Measurements from ENCODE around the gene KMT2C. TPM values are rescaled to one million over a fixed set of nuclear protein-coding genes. Genes with fewer than 3 reads are reported as not detected.
"Not testable (repeated sequence)": the region's sequence is repeated elsewhere in the genome, so short reads cannot be mapped to it uniquely, and the experiment has no call there.

KMT2C gene
- 122 TPM for total RNA-seq

DNA sequence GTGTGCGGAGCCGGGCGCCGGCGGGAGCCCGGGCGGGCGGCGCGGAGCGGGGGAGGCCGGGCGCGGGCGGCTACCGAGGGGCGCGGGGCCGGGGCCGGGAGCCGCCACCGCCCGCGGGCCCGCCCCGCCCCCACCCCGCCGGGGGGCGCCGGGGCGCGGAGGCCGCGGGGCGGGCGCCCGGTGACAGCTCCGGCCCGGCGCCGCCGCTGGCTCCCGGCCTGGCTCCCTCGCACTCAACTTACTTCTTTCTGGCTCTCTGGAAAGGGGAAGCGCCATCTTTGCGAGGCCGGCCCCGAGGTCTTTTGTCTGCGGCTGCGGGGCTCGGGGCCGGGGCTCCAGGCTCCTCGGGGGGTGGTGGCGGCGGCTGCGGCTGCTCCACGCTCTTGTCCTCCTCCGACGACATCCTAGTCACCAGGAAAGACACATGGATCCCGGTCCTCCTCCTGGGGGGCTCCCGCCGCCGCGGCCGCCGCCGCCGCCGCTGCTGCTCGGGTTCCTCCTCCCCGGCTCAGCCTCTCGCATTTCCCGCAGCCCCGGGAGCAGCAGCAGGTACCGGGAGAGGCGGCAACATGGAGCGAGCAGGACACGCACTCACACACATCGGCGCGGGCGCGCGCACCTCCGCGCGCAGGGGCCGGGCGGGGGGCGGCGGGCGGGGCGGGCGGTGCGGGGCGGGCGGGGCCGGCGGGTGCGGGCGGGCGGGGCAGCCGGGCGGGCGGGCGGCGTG lies at the start of gene KMT2C:
Gene KMT2C, minus strand, starts transcription at position 620 of the 727 bp plus-strand sequence. Its CDS starts 217 bp downstream, at position 403.
- Histone ChIP-seq H3K27me3 (ENCODE audit: insufficient read depth, low read length) (no peaks in the 10 kb centered on the region), H3K9me3 (ENCODE audit: low read depth, low read length) (no peaks in the 10 kb centered on the region), H3K4me3 (ENCODE audit: low read length) (peak within 1 kb of the TSS; percentile 69), H3K4me1 (ENCODE audit: insufficient read depth, low read length) (peaks cover 13% of the 10 kb centered on the region)

DNA sequence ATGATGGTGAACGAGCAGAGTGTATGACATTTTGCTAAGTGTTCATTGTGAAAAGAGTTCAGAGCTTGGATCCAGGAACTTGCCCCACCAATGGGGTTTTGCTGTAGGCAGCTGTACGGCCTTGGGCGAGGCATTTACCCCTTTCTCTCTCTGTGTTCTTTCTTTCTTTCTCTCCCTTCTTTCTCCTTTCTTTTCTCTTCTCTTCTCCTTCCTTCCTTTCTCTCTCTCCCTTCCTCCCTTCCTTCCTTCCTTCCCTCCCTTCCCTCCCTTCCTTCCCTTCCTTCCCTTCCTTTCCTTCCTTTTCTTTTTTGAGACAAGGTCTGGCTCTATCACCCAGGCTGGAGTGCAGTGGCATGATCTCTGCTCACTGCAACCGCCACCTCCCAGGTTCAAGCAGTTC lies 45.3 kb upstream of the KMT2C start:
- Histone ChIP-seq H3K4me1 (ENCODE audit: insufficient read depth, low read length) (no peaks in the 10 kb centered on the region), H3K4me3 (ENCODE audit: low read length) (no peak overlapping the region), H3K27me3 (ENCODE audit: insufficient read depth, low read length) (no peaks in the 10 kb centered on the region), H3K9me3 (ENCODE audit: low read depth, low read length) (no peaks in the 10 kb centered on the region)

DNA sequence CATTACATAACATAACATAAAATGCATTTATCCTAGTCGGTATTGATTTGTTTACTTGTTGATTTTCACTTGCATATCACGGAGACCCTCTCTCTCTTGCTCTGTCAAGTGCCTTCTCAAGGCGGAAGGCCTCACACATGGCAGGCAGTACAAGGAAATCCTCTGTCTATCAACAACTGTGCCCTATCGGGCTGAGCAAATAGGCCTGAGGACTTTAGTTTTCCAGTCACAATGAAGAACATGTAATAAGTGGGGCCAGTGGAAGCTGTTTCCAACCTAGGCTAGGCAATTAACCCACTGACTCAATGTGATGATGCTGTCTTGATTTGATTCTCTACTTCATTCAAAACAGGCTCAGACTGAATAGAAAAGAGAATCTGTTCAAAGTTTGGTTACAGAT lies 44.9 kb upstream of the KMT2C start:
- H3K4me1 ChIP-seq (ENCODE audit: insufficient read depth, low read length) = no peaks in the 10 kb centered on the region
- no peaks in the 10 kb centered on the region for H3K27me3 ChIP-seq (ENCODE audit: insufficient read depth, low read length)
- no peaks in the 10 kb centered on the region for H3K9me3 ChIP-seq (ENCODE audit: low read depth, low read length)

DNA sequence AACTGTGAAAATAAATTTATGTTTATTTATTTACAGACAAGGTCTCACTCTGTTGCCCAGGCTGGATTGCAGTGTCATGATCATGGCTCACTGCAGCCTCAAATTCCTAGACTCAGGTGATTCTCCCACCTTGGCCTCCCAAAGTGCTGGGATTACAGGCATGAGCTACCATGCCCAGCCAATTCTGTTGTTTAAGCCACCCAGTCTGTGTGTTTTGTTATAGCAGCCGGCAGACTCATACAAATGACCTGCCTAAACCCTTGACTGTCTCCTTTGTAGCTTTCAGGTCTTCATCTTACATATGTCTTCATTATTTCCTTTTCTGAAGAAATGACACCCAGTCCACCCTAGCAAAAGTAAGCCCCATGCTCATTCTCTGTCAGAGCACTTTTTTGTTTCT lies 43.8 kb upstream of the KMT2C start:
- no peaks in the 10 kb centered on the region for H3K4me1 ChIP-seq (ENCODE audit: insufficient read depth, low read length)
- no peak overlapping the region for H3K4me3 ChIP-seq (ENCODE audit: low read length)
- H3K9me3 ChIP-seq (ENCODE audit: low read depth, low read length) = no peaks in the 10 kb centered on the region
- H3K27me3 ChIP-seq (ENCODE audit: insufficient read depth, low read length) = no peaks in the 10 kb centered on the region

More for the DNA sequence above, 44.9 kb upstream of the KMT2C start:
- H3K4me3 ChIP-seq (ENCODE audit: low read length) = no peak overlapping the region

DNA sequence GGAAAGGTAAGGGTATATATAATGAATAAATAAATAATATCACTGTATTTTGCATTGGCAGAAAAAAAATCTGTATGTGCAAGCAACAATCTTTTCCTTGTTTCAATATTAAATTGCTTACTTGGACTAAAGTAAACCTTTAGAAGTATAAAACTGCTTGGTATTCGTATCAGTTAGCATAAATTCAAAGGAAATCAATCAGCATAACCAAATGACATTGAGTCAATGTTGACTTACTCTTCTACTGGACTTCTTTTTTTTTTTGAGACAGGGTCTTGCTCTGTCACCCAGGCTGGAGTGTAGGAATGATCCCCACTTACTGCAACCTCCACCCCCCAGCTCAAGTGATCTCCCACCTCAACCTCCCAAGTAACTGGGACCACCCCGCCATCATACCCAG lies 42.3 kb upstream of the KMT2C start:
- Histone ChIP-seq H3K4me1 (ENCODE audit: insufficient read depth, low read length) (no peaks in the 10 kb centered on the region), H3K9me3 (ENCODE audit: low read depth, low read length) (no peaks in the 10 kb centered on the region), H3K4me3 (ENCODE audit: low read length) (no peak overlapping the region), H3K27me3 (ENCODE audit: insufficient read depth, low read length) (no peaks in the 10 kb centered on the region)

DNA sequence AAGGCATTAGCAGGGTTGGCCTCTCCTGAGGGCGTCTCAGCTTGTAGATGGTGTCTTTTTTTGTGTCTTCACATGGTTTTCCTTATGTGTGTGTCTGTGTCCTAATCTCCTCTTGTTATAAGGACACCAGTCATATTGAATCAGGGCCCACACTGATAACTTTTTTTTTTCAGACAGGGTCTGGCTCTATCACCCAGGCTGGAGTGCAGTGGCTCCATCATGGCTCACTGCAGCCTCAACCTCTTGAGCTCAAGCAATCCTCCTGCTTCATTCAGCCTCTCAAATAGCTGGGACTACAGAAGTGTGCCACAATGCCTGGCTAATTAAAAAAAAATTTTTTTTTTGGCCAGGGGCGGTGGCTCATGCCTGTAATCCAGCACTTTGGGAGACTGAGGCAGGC lies 41.3 kb upstream of the KMT2C start:
- H3K4me3 ChIP-seq (ENCODE audit: low read length) = no peak overlapping the region
- H3K9me3 ChIP-seq (ENCODE audit: low read depth, low read length) = no peaks in the 10 kb centered on the region
- H3K27me3 ChIP-seq (ENCODE audit: insufficient read depth, low read length) = no peaks in the 10 kb centered on the region
- no peaks in the 10 kb centered on the region for H3K4me1 ChIP-seq (ENCODE audit: insufficient read depth, low read length)

DNA sequence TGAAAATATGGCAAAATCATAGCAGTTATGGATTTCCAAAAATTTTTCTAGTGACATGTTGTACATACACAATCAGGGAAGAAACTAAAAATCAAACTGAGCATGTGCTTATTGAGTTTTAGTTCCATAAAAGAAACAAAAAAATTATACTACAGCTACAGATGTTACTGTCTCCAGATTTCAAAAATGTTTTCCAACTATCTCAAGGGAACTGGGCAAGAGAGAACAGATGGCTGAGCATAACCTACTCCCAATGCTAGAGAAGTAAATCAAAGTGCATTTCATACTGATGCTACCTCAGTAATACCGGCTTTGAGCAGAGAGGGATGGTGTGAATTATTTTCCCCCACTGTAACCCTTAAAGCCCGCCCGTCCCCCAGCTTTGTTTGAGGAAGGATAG lies 40.7 kb upstream of the KMT2C start:
- no peaks in the 10 kb centered on the region for H3K4me1 ChIP-seq (ENCODE audit: insufficient read depth, low read length)
- no peaks in the 10 kb centered on the region for H3K27me3 ChIP-seq (ENCODE audit: insufficient read depth, low read length)
- H3K9me3 ChIP-seq (ENCODE audit: low read depth, low read length) = no peaks in the 10 kb centered on the region
- H3K4me3 ChIP-seq (ENCODE audit: low read length) = no peak overlapping the region

DNA sequence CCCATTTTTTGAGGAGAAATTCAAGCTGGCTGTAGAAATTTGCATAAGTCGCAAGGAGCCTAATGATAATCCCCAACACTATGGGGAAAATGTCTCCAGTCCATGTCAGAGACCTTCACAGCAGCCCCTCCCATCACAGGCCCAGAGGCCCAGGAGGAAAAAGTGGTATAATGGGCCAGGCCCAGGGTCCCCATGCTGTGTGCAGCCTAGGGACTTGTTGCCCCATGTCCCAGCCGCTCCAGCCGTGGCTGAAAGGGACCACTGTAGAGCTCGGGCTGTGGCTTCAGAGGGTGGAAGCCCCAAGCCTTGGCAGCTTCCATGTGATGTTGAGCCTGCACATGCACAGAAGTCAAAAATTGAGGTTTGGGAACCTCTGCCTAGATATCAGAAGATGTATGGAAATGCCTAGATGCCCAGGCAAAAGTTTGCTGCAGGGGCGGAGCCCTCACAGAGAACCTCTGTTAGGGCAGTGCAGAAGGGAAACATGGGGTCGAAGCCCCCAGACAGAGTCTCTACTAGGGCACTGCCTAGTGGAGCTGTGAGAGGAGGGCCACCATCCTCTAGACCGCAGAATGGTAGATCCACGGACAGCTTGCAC lies 35.3 kb upstream of the KMT2C start:
- H3K27me3 ChIP-seq (ENCODE audit: insufficient read depth, low read length); H3K9me3 ChIP-seq (ENCODE audit: low read depth, low read length); H3K4me3 ChIP-seq (ENCODE audit: low read length); H3K4me1 ChIP-seq (ENCODE audit: insufficient read depth, low read length): not testable (repeated sequence)

DNA sequence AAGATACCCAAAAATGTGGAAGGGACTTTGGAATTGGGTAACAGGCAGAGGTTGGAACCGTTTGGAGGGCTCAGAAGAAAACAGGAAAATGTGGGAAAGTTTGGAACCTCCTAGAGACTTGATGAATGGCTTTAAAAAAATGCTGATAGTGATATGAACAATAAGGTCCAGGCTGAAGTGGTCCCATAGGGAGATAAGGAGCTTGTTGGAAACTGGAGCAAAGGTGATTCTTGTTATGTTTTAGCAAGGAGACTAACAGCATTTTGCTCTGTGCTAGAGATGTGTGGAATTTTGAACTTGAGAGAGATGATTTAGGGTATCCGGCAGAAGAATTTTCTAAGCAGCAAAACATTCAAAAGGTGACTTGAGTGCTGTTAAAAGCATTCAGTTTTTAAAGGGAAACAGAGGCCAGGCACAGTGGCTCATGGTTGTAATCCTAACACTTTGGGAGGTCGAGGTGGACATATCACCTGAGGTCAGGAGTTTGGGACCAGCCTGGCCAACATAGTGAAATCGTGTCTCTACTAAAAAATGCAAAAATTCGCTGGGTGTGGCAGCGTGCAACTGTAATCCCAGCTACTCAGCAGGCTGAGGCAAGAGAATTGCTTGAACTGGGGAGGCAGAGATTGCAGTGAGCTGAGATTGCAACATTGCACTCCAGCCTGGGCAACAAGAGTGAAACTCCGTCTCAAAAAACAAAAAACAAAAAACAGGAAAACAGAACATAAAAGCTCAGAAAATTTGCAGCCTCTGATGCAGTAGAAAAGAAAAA lies 34.6 kb upstream of the KMT2C start:
- not testable (repeated sequence) for H3K4me3 ChIP-seq (ENCODE audit: low read length); H3K27me3 ChIP-seq (ENCODE audit: insufficient read depth, low read length); H3K4me1 ChIP-seq (ENCODE audit: insufficient read depth, low read length); H3K9me3 ChIP-seq (ENCODE audit: low read depth, low read length)

DNA sequence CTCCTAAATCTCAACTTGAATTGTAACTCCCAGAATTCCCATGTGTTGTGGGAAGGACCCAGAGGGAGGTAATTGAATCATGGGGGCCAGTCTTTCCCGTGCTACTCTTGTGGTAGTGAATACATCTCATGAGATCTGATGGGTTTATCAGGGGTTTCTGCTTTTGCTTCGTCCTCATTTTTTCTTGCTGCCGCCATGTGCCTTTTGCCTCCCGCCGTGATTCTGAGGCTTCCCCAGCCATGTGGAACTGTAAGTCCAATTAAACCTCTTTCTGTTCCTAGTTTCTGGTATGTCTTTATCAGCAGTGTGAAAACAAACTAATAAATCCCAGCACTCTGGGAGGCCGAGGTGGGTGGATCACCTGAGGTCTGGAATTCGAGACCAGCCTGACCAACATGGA lies 33.8 kb upstream of the KMT2C start:
- not testable (repeated sequence) for H3K9me3 ChIP-seq (ENCODE audit: low read depth, low read length); H3K27me3 ChIP-seq (ENCODE audit: insufficient read depth, low read length); H3K4me1 ChIP-seq (ENCODE audit: insufficient read depth, low read length); H3K4me3 ChIP-seq (ENCODE audit: low read length)

DNA sequence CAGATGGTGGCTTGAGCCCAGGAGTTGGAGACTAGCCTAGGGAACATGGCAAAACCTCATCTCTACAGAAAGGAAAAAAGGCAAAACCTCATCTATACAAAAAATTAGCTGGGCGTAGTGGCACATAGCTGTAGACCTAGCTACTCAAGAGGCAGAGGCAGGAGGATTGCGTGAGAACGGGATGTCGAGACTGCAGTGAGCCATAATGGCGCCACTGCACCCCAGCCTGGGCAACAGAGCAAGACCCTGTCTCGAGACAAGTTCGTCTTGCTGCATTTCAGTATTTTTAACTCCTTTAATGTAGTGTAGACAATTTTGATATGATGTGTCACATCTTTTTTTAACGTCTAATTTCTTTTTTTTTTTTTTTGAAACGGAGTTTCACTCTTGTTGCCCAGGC lies 31.4 kb upstream of the KMT2C start:
- Histone ChIP-seq H3K4me3 (ENCODE audit: low read length) (no peak overlapping the region), H3K9me3 (ENCODE audit: low read depth, low read length) (no peaks in the 10 kb centered on the region), H3K4me1 (ENCODE audit: insufficient read depth, low read length) (peaks cover 15% of the 10 kb centered on the region)

DNA sequence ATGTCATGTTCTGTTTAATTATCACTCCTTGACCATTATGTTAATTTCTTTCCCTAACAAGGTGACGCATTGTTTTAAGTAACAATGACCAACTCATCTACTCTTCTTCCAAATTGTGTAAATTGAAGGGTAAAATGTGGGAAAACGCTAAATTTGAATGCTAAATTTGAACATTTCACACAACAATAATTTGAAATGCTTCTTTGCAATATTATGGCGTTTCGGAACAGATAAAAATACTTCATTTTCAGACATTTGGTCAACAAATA lies 29.2 kb upstream of the KMT2C start:
- H3K9me3 ChIP-seq (ENCODE audit: low read depth, low read length) = no peaks in the 10 kb centered on the region
- no peaks in the 10 kb centered on the region for H3K27me3 ChIP-seq (ENCODE audit: insufficient read depth, low read length)
- H3K4me1 ChIP-seq (ENCODE audit: insufficient read depth, low read length) = peaks cover 23% of the 10 kb centered on the region
- peak overlapping the region; percentile 86 for H3K4me3 ChIP-seq (ENCODE audit: low read length)

More for the DNA sequence above, 31.4 kb upstream of the KMT2C start:
- H3K27me3 ChIP-seq (ENCODE audit: insufficient read depth, low read length) = no peaks in the 10 kb centered on the region

DNA sequence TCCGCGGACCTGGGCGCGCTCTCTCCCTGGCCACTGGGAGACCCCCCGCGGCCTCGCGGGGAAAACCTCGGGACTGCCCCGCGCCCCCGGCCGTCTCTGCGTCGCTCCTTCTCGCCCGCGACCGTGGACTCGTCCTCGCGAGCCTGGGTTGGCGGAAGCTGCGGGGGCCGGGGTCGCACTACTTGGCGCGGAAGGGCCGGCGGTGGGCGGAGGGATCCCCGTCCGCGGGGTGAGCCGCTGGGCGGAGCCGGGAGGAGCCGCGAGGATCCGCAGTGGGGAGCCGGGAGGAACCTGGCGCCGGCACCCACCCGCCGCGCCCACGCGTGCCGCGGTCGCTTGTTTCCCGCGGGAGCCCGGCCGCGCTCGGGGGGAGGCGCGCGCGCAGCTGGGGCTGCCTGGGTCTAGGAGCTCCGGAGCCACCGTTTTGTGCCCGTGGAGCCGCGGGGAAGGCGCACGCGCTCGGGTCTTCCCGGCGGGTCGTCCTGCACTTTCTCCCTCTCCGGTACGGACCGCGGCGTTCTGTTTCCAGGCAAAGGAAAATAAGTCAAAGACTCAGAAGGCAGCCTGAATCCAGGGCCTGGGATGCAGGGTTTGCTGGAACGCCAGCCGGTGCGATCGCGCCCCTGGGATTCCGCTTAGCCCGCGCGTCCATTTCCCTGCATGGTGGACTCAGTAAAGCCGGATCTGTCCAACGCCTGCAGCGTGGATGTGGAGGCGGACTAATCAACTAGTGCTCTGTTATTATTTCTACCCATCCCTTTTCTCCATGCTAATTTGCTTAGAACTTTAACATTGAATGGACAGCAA lies 28.7 kb upstream of the KMT2C start:
- Histone ChIP-seq H3K4me1 (ENCODE audit: insufficient read depth, low read length) (peaks cover 28% of the 10 kb centered on the region), H3K9me3 (ENCODE audit: low read depth, low read length) (no peaks in the 10 kb centered on the region), H3K4me3 (ENCODE audit: low read length) (peak overlapping the region; percentile 86), H3K27me3 (ENCODE audit: insufficient read depth, low read length) (no peaks in the 10 kb centered on the region)

DNA sequence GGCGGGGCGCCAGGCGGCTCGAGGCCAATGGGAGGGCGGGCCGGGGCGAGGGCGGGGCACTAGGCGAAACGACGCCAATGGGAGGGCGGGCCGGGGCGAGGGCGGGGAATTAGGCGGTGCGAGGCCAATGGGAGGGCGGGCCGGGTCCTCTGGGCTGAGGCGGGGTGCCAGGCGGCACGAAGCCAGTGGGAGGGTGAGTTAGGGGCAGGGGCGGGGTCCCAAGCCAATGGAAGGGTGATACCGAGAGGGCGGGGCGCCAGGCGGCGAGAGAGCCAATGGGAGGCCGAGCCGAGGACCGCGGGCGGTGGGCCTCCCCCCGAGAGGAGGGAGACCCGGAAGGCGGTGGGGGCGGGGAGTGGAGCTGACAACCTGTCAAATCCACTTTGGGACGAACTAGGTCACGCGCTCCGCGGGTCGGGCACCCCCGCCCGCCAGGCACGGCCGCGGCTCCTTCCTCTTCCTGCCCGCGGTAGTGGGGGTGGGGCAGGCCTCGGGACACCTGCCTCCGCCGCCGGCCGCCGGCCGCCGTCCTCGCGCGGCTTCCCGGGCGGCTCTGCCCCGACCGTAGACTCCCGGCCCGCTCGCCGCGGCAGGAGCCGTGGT lies 28.0 kb upstream of the KMT2C start:
- H3K4me3 ChIP-seq (ENCODE audit: low read length) = peak overlapping the region; percentile 86
- no peaks in the 10 kb centered on the region for H3K27me3 ChIP-seq (ENCODE audit: insufficient read depth, low read length)
- H3K4me1 ChIP-seq (ENCODE audit: insufficient read depth, low read length) = peaks cover 32% of the 10 kb centered on the region
- H3K9me3 ChIP-seq (ENCODE audit: low read depth, low read length) = no peaks in the 10 kb centered on the region

Data from mononuclear cell (primary cell).